HG02678 (cell line): Measurements from ENCODE around the gene RARB.

Source experiments
- ATAC-seq: cut with Tn5 transposase; IDR thresholded peaks from one replicate; pipeline ENCODE4 v1.9.1; 2021; ENCODE audit warnings: mild to moderate bottlenecking, moderate library complexity; ENCODE audit not compliant: unreplicated experiment

The RARB gene

GRCh38 chr3:25469558-25469957 lies 41.5 kb downstream of the RARB start:
- ATAC-seq, result no peak

- ATAC-seq, result no peak
Observed at GRCh38 chr3:25471081-25471768, 43.2 kb downstream of the RARB start.

- ATAC-seq, result no peak
Observed at GRCh38 chr3:25472153-25472552, 44.1 kb downstream of the RARB start.

GRCh38 chr3:25472731-25473130 lies 44.7 kb downstream of the RARB start:
- no peak for ATAC-seq

- no peak for ATAC-seq
Observed at GRCh38 chr3:25473246-25473645, 45.2 kb downstream of the RARB start.

- ATAC-seq, result no peak
Observed at GRCh38 chr3:25474052-25474451, 46.0 kb downstream of the RARB start.

- ATAC-seq, result no peak
Observed at GRCh38 chr3:25476639-25477038, 48.6 kb downstream of the RARB start.

GRCh38 chr3:25478211-25478757 lies 50.2 kb downstream of the RARB start:
- ATAC-seq, result no peak

- no peak for ATAC-seq
Observed at GRCh38 chr3:25478964-25479726, 51.1 kb downstream of the RARB start.

- no peak for ATAC-seq
Observed at GRCh38 chr3:25479727-25480010, 51.6 kb downstream of the RARB start.

GRCh38 chr3:25480811-25481210 lies 52.7 kb downstream of the RARB start:
- ATAC-seq, result no peak

- ATAC-seq, result no peak
Observed at GRCh38 chr3:25481386-25481785, 53.3 kb downstream of the RARB start.

- ATAC-seq, result no peak
Observed at GRCh38 chr3:25483456-25483855, 55.4 kb downstream of the RARB start.

GRCh38 chr3:25485673-25486072 lies 57.6 kb downstream of the RARB start:
- no peak for ATAC-seq

GRCh38 chr3:25486932-25487331 lies 58.9 kb downstream of the RARB start:
- ATAC-seq, result no peak

- ATAC-seq, result no peak
Observed at GRCh38 chr3:25489858-25490593, 62.0 kb downstream of the RARB start.

- ATAC-seq, result no peak
Observed at GRCh38 chr3:25493246-25493645, 65.2 kb downstream of the RARB start.

- no peak for ATAC-seq
Observed at GRCh38 chr3:25493786-25494185, 65.7 kb downstream of the RARB start.

GRCh38 chr3:25495304-25495703 lies 67.2 kb downstream of the RARB start:
- no peak for ATAC-seq

GRCh38 chr3:25495726-25496253 lies 67.7 kb downstream of the RARB start:
- ATAC-seq, result no peak

GRCh38 chr3:25497096-25497495 lies 69.0 kb downstream of the RARB start:
- no peak for ATAC-seq
